ENCODE results near the gene CHD5.

Gene CHD5

GRCh38 chr1:6096243-6097116 is 83.6 kb downstream of the CHD5 start:
- no peak for DNase-seq

- no peak for DNase-seq
Measured at GRCh38 chr1:6095511-6096242, 84.4 kb downstream of the CHD5 start.

GRCh38 chr1:6094801-6095505 is 85.2 kb downstream of the CHD5 start:
- DNase-seq, result no peak

GRCh38 chr1:6094246-6094645 is 85.9 kb downstream of the CHD5 start:
- no peak for DNase-seq

GRCh38 chr1:6093611-6094010 is 86.5 kb downstream of the CHD5 start:
- no peak for DNase-seq

- no peak for DNase-seq
Measured at GRCh38 chr1:6093071-6093470, 87.0 kb downstream of the CHD5 start.

GRCh38 chr1:6092211-6092610 is 87.9 kb downstream of the CHD5 start:
- no peak for DNase-seq

GRCh38 chr1:6091823-6092109 is 88.4 kb downstream of the CHD5 start:
- DNase-seq, result no peak

- DNase-seq, result no peak
Measured at GRCh38 chr1:6090996-6091822, 88.9 kb downstream of the CHD5 start.

GRCh38 chr1:6090288-6090687 is 89.8 kb downstream of the CHD5 start:
- DNase-seq, result no peak

GRCh38 chr1:6088956-6089355 is 91.2 kb downstream of the CHD5 start:
- DNase-seq, result no peak

- no peak for DNase-seq
Measured at GRCh38 chr1:6087958-6088357, 92.2 kb downstream of the CHD5 start.

- DNase-seq, result no peak
Measured at GRCh38 chr1:6087377-6087772, 92.7 kb downstream of the CHD5 start.

GRCh38 chr1:6086762-6087376 is 93.3 kb downstream of the CHD5 start:
- DNase-seq, result no peak

- no peak for DNase-seq
Measured at GRCh38 chr1:6086358-6086757, 93.8 kb downstream of the CHD5 start.

- no peak for DNase-seq
Measured at GRCh38 chr1:6085666-6086065, 94.5 kb downstream of the CHD5 start.

- DNase-seq, result no peak
Measured at GRCh38 chr1:6084781-6085495, 95.2 kb downstream of the CHD5 start.

GRCh38 chr1:6083801-6084446 is 96.2 kb downstream of the CHD5 start:
- DNase-seq, result no peak

GRCh38 chr1:6083385-6083784 is 96.7 kb downstream of the CHD5 start:
- DNase-seq, result no peak

GRCh38 chr1:6082430-6082971 is 97.6 kb downstream of the CHD5 start:
- DNase-seq, result no peak

- DNase-seq, result no peak
Measured at GRCh38 chr1:6081901-6082300, 98.2 kb downstream of the CHD5 start.
